Measurements from ENCODE around the gene WDR1.
A peak's percentile ranks its signal among the peaks of the same experiment; 100 is the strongest.

WDR1 gene

GRCh38 chr4:10077483-10078335 lies 38.9 kb downstream of the WDR1 start:
- no peak for DNase-seq
- Histone ChIP-seq H3K4me3 (ENCODE audit: low read depth, low read length) (no peak overlapping the region), H3K27ac (no peak overlapping the region), H3K27me3 (replicated peaks) (no peaks in the 10 kb centered on the region), H3K36me3 (replicated peaks) (peaks cover 96% of the 10 kb centered on the region)
- TF ChIP-seq CTCF (IDR thresholded peaks at IDR 0.05; ENCODE audit: low read depth, low read length, missing control alignments): no peak
- in situ Hi-C loops (cut with HindIII; ENCODE audit: low pct_ligation_motif_present, low sequenced_read_pairs): no loop called here

- TF ChIP-seq CTCF (IDR thresholded peaks at IDR 0.05; ENCODE audit: low read depth, low read length, missing control alignments): no peak
- DNase-seq: no peak
- in situ Hi-C loops (cut with HindIII; ENCODE audit: low pct_ligation_motif_present, low sequenced_read_pairs): no loop called here
- no peak overlapping the region for H3K4me3 ChIP-seq (ENCODE audit: low read depth, low read length)
- H3K36me3 ChIP-seq (replicated peaks): peaks cover 96% of the 10 kb centered on the region
- H3K27me3 ChIP-seq (replicated peaks): no peaks in the 10 kb centered on the region
- no peak overlapping the region for H3K27ac ChIP-seq
Measured at GRCh38 chr4:10077076-10077475, 39.5 kb downstream of the WDR1 start.

GRCh38 chr4:10075953-10076391 lies 40.6 kb downstream of the WDR1 start:
- H3K36me3 ChIP-seq (replicated peaks): peaks cover 95% of the 10 kb centered on the region
- no peak for DNase-seq
- H3K4me3 ChIP-seq (ENCODE audit: low read depth, low read length): no peak overlapping the region
- TF ChIP-seq CTCF (IDR thresholded peaks at IDR 0.05; ENCODE audit: low read depth, low read length, missing control alignments): no peak
- in situ Hi-C loops (cut with HindIII; ENCODE audit: low pct_ligation_motif_present, low sequenced_read_pairs): no loop called here
- peak overlapping the region; percentile 24 for H3K27ac ChIP-seq
- H3K27me3 ChIP-seq (replicated peaks): no peaks in the 10 kb centered on the region

- no peaks in the 10 kb centered on the region for H3K27me3 ChIP-seq (replicated peaks)
- H3K27ac ChIP-seq: peak overlapping the region; percentile 30
- H3K36me3 ChIP-seq (replicated peaks): peaks cover 89% of the 10 kb centered on the region
- in situ Hi-C loops (cut with HindIII; ENCODE audit: low pct_ligation_motif_present, low sequenced_read_pairs): no loop called here
- no peak for TF ChIP-seq CTCF (IDR thresholded peaks at IDR 0.05; ENCODE audit: low read depth, low read length, missing control alignments)
- H3K4me3 ChIP-seq (ENCODE audit: low read depth, low read length): no peak overlapping the region
- no peak for DNase-seq
Measured at GRCh38 chr4:10075158-10075863, 41.3 kb downstream of the WDR1 start.

GRCh38 chr4:10074767-10075105 lies 41.9 kb downstream of the WDR1 start:
- H3K27ac ChIP-seq: peak overlapping the region; percentile 30
- peak; percentile 84 for TF ChIP-seq CTCF (IDR thresholded peaks at IDR 0.05; ENCODE audit: low read depth, low read length, missing control alignments)
- peaks cover 83% of the 10 kb centered on the region for H3K36me3 ChIP-seq (replicated peaks)
- H3K4me3 ChIP-seq (ENCODE audit: low read depth, low read length): no peak overlapping the region
- in situ Hi-C loops (cut with HindIII; ENCODE audit: low pct_ligation_motif_present, low sequenced_read_pairs): no loop called here
- DNase-seq: peak; percentile 75
- no peaks in the 10 kb centered on the region for H3K27me3 ChIP-seq (replicated peaks)
